Skeletal muscle satellite cell (primary cell): ENCODE data around the gene WASF3.
A peak's percentile ranks its signal among the peaks of the same experiment; 100 is the strongest.
"Not testable (repeated sequence)": the region's sequence is repeated elsewhere in the genome, so short reads cannot be mapped to it uniquely, and the experiment has no call there.

Experiments
- H3K27me3 ChIP-seq: 2 replicates; pipeline ENCODE4 v1.7.0; 2013; ENCODE audit warnings: low read length; ENCODE audit not compliant: control insufficient read depth, insufficient read depth
- H3K36me3 ChIP-seq: 2 replicates; pipeline ENCODE4 v1.7.0; 2013; ENCODE audit warnings: mild to moderate bottlenecking, control low read depth, low read length; ENCODE audit not compliant: insufficient read depth
- H3K4me1 ChIP-seq: 2 replicates; pipeline ENCODE4 v1.7.0; 2013; ENCODE audit warnings: low read length; ENCODE audit not compliant: control insufficient read depth, insufficient read depth
- H3K4me2 ChIP-seq: 2 replicates; pipeline ENCODE4 v1.7.0; 2013; ENCODE audit warnings: mild to moderate bottlenecking, low read length
- H3K4me3 ChIP-seq: 2 replicates; pipeline ENCODE4 v1.7.0; 2013; ENCODE audit warnings: low read length
- H3K9ac ChIP-seq: 2 replicates; pipeline ENCODE4 v1.7.0; 2013; ENCODE audit warnings: mild to moderate bottlenecking, low read depth, low read length, moderate library complexity
- H3K9me3 ChIP-seq: replicated peaks from 2 replicates; pipeline ENCODE4 v1.7.0; 2013; ENCODE audit warnings: mild to moderate bottlenecking, control low read depth, low read length

WASF3 gene

DNA sequence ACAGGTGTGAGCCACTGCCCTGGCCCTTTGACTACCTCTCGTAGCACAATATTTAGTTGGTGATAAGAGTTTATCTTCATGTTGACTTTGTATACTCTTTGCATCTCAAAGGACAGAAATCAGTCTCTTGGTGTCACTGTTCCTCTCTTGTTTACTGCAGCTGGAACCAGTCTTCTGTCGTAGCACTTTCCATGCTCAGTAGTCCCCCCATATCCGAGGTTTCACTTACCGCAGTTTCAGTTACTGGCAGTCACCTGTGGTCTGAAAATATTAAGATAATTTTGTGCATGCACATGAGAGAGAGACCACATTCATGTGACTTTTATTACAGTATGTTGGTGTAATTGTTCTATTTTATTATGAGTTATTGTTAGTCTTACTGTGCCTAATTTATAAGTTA, 49.1 kb downstream of the WASF3 start:
- Histone ChIP-seq H3K4me2 (no peak overlapping the region), H3K36me3 (no peaks in the 10 kb centered on the region), H3K4me3 (no peak overlapping the region), H3K4me1 (peaks cover 14% of the 10 kb centered on the region), H3K9ac (no peak overlapping the region), H3K27me3 (no peaks in the 10 kb centered on the region), H3K9me3 (no peaks in the 10 kb centered on the region)

DNA sequence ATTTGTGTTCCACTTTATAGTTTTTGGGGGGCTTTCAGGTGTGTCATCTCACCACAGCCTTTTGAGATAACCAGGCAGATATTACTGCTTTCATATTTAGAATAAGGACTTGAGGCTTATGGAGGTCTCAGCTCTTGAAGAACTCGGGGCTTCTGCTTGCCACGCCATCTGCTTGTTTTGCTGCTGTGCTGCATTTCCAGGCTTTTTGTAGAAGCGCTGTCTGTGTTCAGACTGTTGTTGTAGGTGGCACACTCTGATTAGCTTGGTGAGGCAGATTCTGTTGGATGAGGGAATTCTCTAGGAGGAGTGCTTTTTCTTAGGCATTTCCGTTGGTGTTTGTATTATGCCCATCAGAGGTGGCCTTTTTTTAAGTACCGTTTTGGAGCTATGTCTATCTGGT, 57.2 kb downstream of the WASF3 start:
- H3K4me1 ChIP-seq, result peaks cover 17% of the 10 kb centered on the region
- no peaks in the 10 kb centered on the region for H3K9me3 ChIP-seq
- H3K9ac ChIP-seq, result no peak overlapping the region
- H3K36me3 ChIP-seq, result no peaks in the 10 kb centered on the region
- H3K27me3 ChIP-seq, result no peaks in the 10 kb centered on the region
- no peak overlapping the region for H3K4me2 ChIP-seq
- H3K4me3 ChIP-seq, result no peak overlapping the region

DNA sequence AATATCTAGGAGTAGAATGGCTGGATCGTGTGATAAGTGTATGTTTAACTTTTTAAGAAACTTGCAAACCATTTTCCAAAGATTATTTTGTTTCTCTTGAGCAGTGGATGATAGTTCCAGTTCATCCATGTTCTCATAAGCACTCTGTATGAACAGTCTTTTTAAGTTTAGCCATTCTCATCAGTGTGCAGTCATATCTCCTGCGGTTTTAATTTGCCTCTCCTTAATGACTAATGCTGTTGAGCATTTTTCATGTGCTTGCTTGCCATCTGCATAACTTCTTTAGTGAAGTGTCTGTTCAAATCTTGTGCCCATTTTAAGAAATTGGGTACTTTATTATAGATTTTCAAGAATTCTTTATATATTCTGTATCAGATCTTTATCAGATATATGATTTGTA, 58.6 kb downstream of the WASF3 start:
- H3K27me3 ChIP-seq, result no peaks in the 10 kb centered on the region
- no peak overlapping the region for H3K4me3 ChIP-seq
- H3K9me3 ChIP-seq, result no peaks in the 10 kb centered on the region
- no peaks in the 10 kb centered on the region for H3K36me3 ChIP-seq
- H3K9ac ChIP-seq, result no peak overlapping the region
- peaks cover 19% of the 10 kb centered on the region for H3K4me1 ChIP-seq
- H3K4me2 ChIP-seq, result no peak overlapping the region

DNA sequence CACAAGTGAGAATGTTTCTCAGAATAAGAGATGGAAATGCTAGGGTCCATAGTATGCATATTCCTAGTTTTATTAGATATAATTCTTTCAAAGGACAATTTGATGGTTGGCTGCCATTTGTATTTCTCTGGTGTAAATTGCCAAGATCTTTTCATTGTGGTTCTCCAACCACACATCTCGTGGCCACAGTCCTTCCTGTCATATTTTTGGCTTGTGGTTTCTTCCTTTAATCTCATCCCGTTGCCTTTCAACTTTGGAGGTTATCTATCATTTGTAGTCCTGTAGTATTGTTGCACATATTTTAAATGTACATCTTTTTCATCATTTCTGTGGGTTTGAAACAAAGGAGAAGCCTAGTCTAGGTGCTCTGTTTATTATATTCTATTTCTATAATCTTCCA, 61.2 kb downstream of the WASF3 start:
- H3K9me3 ChIP-seq, result peaks cover 6% of the 10 kb centered on the region
- peaks cover 19% of the 10 kb centered on the region for H3K4me1 ChIP-seq
- H3K27me3 ChIP-seq, result no peaks in the 10 kb centered on the region
- H3K9ac ChIP-seq, result no peak overlapping the region
- no peak overlapping the region for H3K4me2 ChIP-seq
- H3K4me3 ChIP-seq, result no peak overlapping the region
- no peaks in the 10 kb centered on the region for H3K36me3 ChIP-seq

DNA sequence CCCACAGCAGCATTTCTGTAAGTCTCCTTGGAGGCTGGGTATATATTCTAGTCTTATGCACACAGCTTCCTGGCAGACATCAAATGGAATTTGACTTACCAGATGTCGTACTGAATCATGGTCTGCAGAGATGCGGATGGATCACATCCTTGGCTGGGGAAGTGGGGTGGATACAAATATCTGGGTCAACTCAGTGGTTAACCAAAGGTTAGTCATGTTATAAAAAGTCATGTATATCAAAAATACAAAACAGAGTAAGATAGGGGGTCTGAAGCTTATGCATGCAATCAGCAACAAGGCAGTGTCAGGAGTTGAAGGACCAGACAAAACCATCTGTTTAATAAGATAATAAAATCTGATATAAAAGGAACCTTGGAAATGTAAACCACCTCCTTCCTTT, 61.9 kb downstream of the WASF3 start:
- Histone ChIP-seq H3K4me2 (peak overlapping the region; percentile 11), H3K4me3 (no peak overlapping the region), H3K27me3 (no peaks in the 10 kb centered on the region), H3K9ac (no peak overlapping the region), H3K9me3 (peaks cover 9% of the 10 kb centered on the region), H3K36me3 (no peaks in the 10 kb centered on the region), H3K4me1 (peaks cover 19% of the 10 kb centered on the region)

DNA sequence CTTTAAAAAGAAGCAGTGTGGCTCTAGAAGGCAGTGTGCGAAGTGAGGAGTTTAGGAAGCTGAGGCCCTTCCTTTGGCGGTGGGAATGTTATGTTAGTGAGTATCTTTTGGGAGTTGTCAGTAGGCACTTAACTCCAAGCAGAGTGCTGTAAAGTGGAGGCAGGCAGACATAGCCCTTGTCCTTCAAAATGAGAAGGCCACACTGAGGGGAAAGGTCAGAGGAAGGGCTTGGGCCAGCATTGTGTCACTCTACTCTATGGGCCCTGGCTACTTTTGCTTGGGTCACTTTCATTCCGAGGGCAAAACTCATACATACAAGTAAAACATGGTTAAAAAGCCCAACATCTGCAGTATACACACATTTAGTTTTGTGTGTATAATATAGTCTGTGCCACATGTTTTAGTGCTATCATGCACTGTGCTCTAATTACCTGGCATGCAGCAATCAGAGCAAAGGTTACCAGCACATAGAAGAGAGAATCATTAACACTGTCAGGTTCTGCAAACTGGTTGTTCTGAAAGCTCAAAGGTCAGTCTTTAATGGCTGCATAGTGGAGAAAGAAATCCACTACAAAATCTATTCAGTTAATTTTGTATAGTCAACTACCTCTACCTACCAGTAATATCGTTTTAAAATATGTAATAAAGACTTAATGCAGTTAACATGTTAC, 64.4 kb downstream of the WASF3 start:
- Histone ChIP-seq H3K9me3 (peaks cover 12% of the 10 kb centered on the region), H3K9ac (no peak overlapping the region), H3K36me3 (no peaks in the 10 kb centered on the region), H3K4me1 (peaks cover 13% of the 10 kb centered on the region), H3K4me2 (no peak overlapping the region), H3K4me3 (no peak overlapping the region), H3K27me3 (no peaks in the 10 kb centered on the region)

DNA sequence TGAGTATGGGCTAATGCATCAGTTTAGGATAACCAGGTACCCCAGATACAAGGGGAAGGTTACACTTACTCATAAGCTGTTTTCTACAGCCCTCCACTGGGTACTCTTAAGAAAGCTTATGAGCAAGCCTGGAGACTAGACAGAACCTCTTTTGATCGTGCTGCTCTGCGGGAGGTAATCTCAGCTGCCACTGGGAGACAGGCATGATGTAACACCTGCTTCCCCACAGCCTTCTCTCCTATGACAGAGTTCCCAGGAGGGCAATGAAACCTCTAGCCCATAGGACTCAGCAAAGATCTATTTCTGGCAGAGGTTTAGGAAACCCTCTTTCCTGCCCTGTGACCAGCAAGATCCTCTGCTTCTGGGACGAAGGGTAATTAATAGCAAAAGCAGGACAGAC, 65.6 kb downstream of the WASF3 start:
- Histone ChIP-seq H3K4me1 (peaks cover 13% of the 10 kb centered on the region), H3K9ac (no peak overlapping the region), H3K4me2 (no peak overlapping the region), H3K9me3 (peaks cover 12% of the 10 kb centered on the region), H3K4me3 (no peak overlapping the region), H3K27me3 (no peaks in the 10 kb centered on the region), H3K36me3 (no peaks in the 10 kb centered on the region)

DNA sequence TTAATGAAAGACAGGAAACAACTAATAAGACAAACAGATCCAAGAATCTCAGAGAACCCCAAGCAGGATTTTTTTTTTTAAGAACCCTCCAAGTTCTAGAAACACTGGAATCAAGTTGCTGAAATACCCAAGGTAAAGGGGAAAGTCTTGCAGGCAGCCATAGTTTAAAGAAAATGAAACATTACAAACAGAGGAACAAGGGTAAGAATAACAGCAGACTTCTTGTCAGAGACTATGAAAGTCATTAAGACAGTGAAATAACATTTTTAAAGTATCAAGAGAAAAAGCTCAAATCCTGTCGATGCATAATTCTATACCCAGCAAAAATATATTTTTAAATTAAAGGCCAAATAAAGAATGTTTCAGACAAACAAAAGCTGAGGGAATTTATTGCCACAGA, 67.1 kb downstream of the WASF3 start:
- H3K27me3 ChIP-seq, result no peaks in the 10 kb centered on the region
- H3K4me3 ChIP-seq, result no peak overlapping the region
- H3K4me1 ChIP-seq, result peaks cover 4% of the 10 kb centered on the region
- no peak overlapping the region for H3K9ac ChIP-seq
- H3K9me3 ChIP-seq, result peaks cover 12% of the 10 kb centered on the region
- no peak overlapping the region for H3K4me2 ChIP-seq
- H3K36me3 ChIP-seq, result no peaks in the 10 kb centered on the region

DNA sequence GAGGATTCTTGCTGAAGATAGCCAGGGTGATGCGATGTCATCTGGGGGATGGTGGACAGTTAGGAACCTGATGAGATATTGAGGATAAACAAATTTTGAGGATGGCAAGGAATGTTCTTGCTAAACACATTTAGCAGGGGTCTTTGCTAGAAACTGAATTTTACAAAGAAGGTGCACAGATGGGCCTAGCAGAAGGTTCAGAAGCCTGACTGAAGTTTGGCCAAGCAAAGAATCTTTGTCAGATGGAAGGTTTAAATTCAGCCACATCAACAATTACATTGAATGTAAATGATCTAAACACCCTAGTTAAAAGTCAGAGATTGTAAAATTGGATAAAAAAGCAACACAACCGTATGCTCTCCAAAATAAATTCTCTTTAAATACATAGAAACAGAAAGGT, 68.8 kb downstream of the WASF3 start:
- Histone ChIP-seq H3K9me3 (peaks cover 12% of the 10 kb centered on the region), H3K4me2 (no peak overlapping the region), H3K4me1 (no peaks in the 10 kb centered on the region), H3K4me3 (no peak overlapping the region), H3K36me3 (no peaks in the 10 kb centered on the region), H3K27me3 (no peaks in the 10 kb centered on the region), H3K9ac (no peak overlapping the region)

DNA sequence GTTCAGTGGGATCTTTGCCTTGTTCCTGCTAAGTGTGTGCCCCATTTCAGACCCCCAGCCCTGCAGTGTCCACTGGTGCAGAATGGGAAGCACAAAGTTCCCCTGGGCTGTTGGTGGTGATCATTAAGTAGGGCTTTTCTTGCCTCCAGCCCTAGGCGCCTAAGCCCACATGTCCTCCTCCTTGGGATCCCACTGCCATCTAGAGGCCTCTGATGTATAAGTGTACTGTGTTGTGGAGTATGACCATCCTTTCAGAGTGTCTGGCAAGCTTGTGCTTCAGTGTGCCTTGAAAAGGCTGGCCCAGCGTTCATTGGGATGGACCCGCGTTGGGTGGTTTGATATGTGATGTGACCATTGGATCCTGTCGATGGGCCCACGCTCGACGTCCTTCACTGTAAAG, 71.2 kb downstream of the WASF3 start:
- no peak overlapping the region for H3K9ac ChIP-seq
- no peak overlapping the region for H3K4me3 ChIP-seq
- H3K27me3 ChIP-seq, result no peaks in the 10 kb centered on the region
- H3K4me1 ChIP-seq, result no peaks in the 10 kb centered on the region
- no peak overlapping the region for H3K4me2 ChIP-seq
- H3K9me3 ChIP-seq, result peaks cover 7% of the 10 kb centered on the region
- H3K36me3 ChIP-seq, result no peaks in the 10 kb centered on the region

DNA sequence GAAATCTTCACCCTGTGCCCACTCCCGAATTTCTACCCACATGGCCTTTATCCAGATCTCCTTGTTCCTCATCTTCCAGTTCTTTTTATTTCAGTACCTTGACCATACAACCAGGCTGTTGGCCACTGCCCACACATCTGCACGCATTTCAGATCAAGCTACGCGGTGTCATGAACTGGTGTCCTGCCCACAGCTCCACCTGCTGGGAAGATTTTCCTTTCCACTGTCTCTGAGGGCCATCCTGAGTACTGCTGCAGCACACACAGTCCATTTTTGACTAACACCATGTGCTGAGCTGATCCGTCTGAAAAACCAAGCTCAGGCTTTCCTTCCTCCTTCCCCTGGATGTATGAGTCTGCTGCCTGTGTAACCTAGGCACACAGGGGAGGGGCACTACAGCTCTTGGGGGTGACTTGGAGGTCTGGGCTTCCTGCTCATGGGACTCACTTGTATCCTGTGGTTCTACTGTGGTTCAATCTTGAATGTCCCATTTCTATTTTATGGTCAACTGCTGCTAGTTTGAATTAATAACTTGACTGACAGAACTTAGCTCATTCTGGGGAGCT, 71.9 kb downstream of the WASF3 start:
- Histone ChIP-seq H3K4me1 (no peaks in the 10 kb centered on the region), H3K4me2 (no peak overlapping the region), H3K27me3 (no peaks in the 10 kb centered on the region), H3K9ac (no peak overlapping the region), H3K4me3 (no peak overlapping the region), H3K36me3 (no peaks in the 10 kb centered on the region), H3K9me3 (peaks cover 3% of the 10 kb centered on the region)

DNA sequence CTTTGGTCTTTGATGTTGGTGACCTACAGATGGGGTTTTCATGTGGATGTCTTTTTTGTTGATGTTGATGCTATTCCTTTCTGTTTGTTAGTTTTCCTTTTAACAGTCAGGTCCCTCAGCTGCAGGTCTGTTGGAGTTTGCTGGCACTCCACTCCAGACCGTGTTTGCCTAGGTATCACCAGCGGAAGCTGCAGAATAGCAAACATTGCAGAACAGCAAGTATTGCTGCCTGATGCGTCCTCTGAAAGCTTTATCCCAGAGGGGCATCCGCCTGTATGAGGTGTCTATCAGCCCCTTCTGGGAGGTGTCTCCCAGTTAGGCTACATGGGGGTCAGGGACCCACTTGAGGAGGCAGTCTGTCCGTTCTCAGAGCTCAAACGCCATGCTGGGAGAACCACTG, 78.2 kb downstream of the WASF3 start:
- H3K4me1 ChIP-seq, H3K27me3 ChIP-seq, H3K9me3 ChIP-seq, H3K4me2 ChIP-seq, H3K36me3 ChIP-seq, H3K9ac ChIP-seq, H3K4me3 ChIP-seq: not testable (repeated sequence)
